ENCODE results near the gene NELL1.

DNA sequence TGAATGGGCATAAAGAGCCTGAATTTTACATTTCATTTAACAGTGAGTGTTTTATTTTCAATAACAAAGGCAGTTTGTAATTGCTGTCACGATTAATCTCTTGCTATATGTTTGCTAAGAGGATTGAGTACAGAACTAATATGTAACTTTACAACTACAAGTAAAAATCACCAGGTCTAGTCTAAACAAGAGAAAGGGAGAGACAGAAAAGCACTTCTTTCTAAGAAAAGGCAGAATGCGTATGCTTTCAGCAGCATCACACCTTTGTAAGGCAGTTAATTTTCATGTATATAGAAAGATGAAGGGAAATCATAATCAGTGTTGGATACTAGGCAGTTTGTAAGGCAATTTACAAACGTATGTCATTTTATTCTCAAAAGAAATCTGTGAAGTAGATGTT is 169.8 kb downstream of the NELL1 start:
- TF ChIP-seq EZH2 (IDR thresholded peaks at IDR 0.05; ENCODE audit: low read depth, unreplicated experiment) (no peak), ZNF114 (CRISPR knock-in tag; IDR thresholded peaks at IDR 0.05) (no peak), JUNB (IDR thresholded peaks at IDR 0.05; ENCODE audit: unreplicated experiment) (no peak), EZH2phosphoT487 (IDR thresholded peaks at IDR 0.05; ENCODE audit: unreplicated experiment) (no peak), ZNF331 (CRISPR knock-in tag; IDR thresholded peaks at IDR 0.05; ENCODE audit: low read depth) (no peak)
- TF ChIP-seq, protein P1, sequence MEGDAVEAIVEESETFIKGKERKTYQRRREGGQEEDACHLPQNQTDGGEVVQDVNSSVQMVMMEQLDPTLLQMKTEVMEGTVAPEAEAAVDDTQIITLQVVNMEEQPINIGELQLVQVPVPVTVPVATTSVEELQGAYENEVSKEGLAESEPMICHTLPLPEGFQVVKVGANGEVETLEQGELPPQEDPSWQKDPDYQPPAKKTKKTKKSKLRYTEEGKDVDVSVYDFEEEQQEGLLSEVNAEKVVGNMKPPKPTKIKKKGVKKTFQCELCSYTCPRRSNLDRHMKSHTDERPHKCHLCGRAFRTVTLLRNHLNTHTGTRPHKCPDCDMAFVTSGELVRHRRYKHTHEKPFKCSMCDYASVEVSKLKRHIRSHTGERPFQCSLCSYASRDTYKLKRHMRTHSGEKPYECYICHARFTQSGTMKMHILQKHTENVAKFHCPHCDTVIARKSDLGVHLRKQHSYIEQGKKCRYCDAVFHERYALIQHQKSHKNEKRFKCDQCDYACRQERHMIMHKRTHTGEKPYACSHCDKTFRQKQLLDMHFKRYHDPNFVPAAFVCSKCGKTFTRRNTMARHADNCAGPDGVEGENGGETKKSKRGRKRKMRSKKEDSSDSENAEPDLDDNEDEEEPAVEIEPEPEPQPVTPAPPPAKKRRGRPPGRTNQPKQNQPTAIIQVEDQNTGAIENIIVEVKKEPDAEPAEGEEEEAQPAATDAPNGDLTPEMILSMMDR (conservative IDR thresholded peaks at IDR 0.05; ENCODE audit: low read depth in 2 of 2) = no peak
- TF ChIP-seq, protein P2, sequence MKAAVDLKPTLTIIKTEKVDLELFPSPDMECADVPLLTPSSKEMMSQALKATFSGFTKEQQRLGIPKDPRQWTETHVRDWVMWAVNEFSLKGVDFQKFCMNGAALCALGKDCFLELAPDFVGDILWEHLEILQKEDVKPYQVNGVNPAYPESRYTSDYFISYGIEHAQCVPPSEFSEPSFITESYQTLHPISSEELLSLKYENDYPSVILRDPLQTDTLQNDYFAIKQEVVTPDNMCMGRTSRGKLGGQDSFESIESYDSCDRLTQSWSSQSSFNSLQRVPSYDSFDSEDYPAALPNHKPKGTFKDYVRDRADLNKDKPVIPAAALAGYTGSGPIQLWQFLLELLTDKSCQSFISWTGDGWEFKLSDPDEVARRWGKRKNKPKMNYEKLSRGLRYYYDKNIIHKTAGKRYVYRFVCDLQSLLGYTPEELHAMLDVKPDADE (IDR thresholded peaks at IDR 0.05) = no peak

All from GM23338 (cell line).